ENCODE measurements around the gene RAPGEF4. TPM values are rescaled to one million over a fixed set of nuclear protein-coding genes. Genes with fewer than 3 reads are reported as not detected.

The RAPGEF4 gene
- total and polyA plus RNA-seq, 2 donors (not counting 1 experiment from before 2014, with no cell fraction given) = 0.22 to 0.30 TPM

GRCh38 chr2:172967036-172967982 lies 231.7 kb downstream of the RAPGEF4 start:
- H4K20me1 ChIP-seq (ENCODE audit: control insufficient read depth, insufficient read depth, low read length, poor library complexity, severe bottlenecking) = no peaks in the 10 kb centered on the region
- H3K4me2 ChIP-seq (replicated peaks; ENCODE audit: low read depth, low read length, poor library complexity, severe bottlenecking) = no peak overlapping the region
- no peak overlapping the region for H3K27ac ChIP-seq (ENCODE audit: low read length in 2 of 2)
- no peaks in the 10 kb centered on the region for H3K79me2 ChIP-seq (ENCODE audit: control insufficient read depth, insufficient read depth, low read length)
- no peaks in the 10 kb centered on the region for H3K4me1 ChIP-seq (ENCODE audit: control insufficient read depth in 2 of 2, insufficient read depth in 2 of 2, low read length in 2 of 2)
- H2AFZ ChIP-seq (ENCODE audit: insufficient read depth, low read depth, low read length, poor library complexity, severe bottlenecking) = no peak overlapping the region
- no peaks in the 10 kb centered on the region for H3K27me3 ChIP-seq (replicated peaks in 1 of 4; ENCODE audit: control extremely low read depth in 1 of 4, control insufficient read depth in 3 of 4, insufficient read depth in 4 of 4, low read length in 3 of 4)
- H3K9me3 ChIP-seq (ENCODE audit: control extremely low read depth in 1 of 3, control insufficient read depth in 2 of 3, insufficient read depth in 1 of 3, low read length in 2 of 3) = no peaks in the 10 kb centered on the region
- no peak for DNase-seq
- TF ChIP-seq EZH2 (IDR thresholded peaks at IDR 0.05; ENCODE audit: borderline replicate concordance, insufficient read depth, low read depth, low read length, poor library complexity, severe bottlenecking) (no peak), CTCF (IDR thresholded peaks at IDR 0.05) (no peak)
- H3K36me3 ChIP-seq (replicated peaks in 1 of 2; ENCODE audit: control extremely low read depth in 1 of 2, control insufficient read depth in 1 of 2, extremely low read depth in 1 of 2, insufficient read depth in 2 of 2, low read length in 1 of 2) = no peaks in the 10 kb centered on the region
- Mint-ChIP-seq H3K4me3 (no peak overlapping the region), H3K27me3 (peaks cover 21% of the 10 kb centered on the region), H3K4me1 (no peaks in the 10 kb centered on the region), H3K27ac (no peak overlapping the region), H3K9me3 (ENCODE audit: insufficient read depth) (no peaks in the 10 kb centered on the region)
- no peak for ATAC-seq (ENCODE audit: low read depth)
- ChIA-PET CTCF (no interaction called here), POLR2A (no interaction called here)
- WGBS (ENCODE audit: insufficient coverage) = 85% methylated on average over 14 of the region's 16 CpGs
- H3K4me3 ChIP-seq (ENCODE audit: control extremely low read depth in 1 of 5, extremely low read depth in 1 of 5, insufficient read depth in 1 of 5, low read depth in 2 of 5, low read length in 4 of 5) = no peak overlapping the region
- H3K9ac ChIP-seq (ENCODE audit: low read length) = no peak overlapping the region
- intact Hi-C loops (cut with micrococcal nuclease) = no loop called here

GRCh38 chr2:172968061-172968469 lies 232.4 kb downstream of the RAPGEF4 start:
- H3K9me3 ChIP-seq (ENCODE audit: control extremely low read depth in 1 of 3, control insufficient read depth in 2 of 3, insufficient read depth in 1 of 3, low read length in 2 of 3) = no peaks in the 10 kb centered on the region
- ATAC-seq (ENCODE audit: low read depth) = no peak
- no peaks in the 10 kb centered on the region for H3K9me3 Mint-ChIP-seq (ENCODE audit: insufficient read depth)
- POLR2A ChIA-PET = no interaction called here
- DNase-seq = no peak
- H3K27me3 Mint-ChIP-seq = peaks cover 17% of the 10 kb centered on the region
- H3K36me3 ChIP-seq (replicated peaks in 1 of 2; ENCODE audit: control extremely low read depth in 1 of 2, control insufficient read depth in 1 of 2, extremely low read depth in 1 of 2, insufficient read depth in 2 of 2, low read length in 1 of 2) = no peaks in the 10 kb centered on the region
- no peak overlapping the region for H3K9ac ChIP-seq (ENCODE audit: low read length)
- no peaks in the 10 kb centered on the region for H3K27me3 ChIP-seq (replicated peaks in 1 of 4; ENCODE audit: control extremely low read depth in 1 of 4, control insufficient read depth in 3 of 4, insufficient read depth in 4 of 4, low read length in 3 of 4)
- H3K4me3 Mint-ChIP-seq = no peak overlapping the region
- no peaks in the 10 kb centered on the region for H3K4me1 ChIP-seq (ENCODE audit: control insufficient read depth in 2 of 2, insufficient read depth in 2 of 2, low read length in 2 of 2)
- H3K4me1 Mint-ChIP-seq = no peaks in the 10 kb centered on the region
- intact Hi-C loops (cut with micrococcal nuclease) = no loop called here
- 98% methylated on average over 6 of the region's 7 CpGs for WGBS (ENCODE audit: insufficient coverage)
- no peak overlapping the region for H3K4me2 ChIP-seq (replicated peaks; ENCODE audit: low read depth, low read length, poor library complexity, severe bottlenecking)
- TF ChIP-seq CTCF (IDR thresholded peaks at IDR 0.05) (no peak), EZH2 (IDR thresholded peaks at IDR 0.05; ENCODE audit: borderline replicate concordance, insufficient read depth, low read depth, low read length, poor library complexity, severe bottlenecking) (no peak)
- H3K79me2 ChIP-seq (ENCODE audit: control insufficient read depth, insufficient read depth, low read length) = no peaks in the 10 kb centered on the region
- no peak overlapping the region for H2AFZ ChIP-seq (ENCODE audit: insufficient read depth, low read depth, low read length, poor library complexity, severe bottlenecking)
- no peak overlapping the region for H3K27ac ChIP-seq (ENCODE audit: low read length in 2 of 2)
- H3K27ac Mint-ChIP-seq = no peak overlapping the region
- CTCF ChIA-PET = no interaction called here
- no peak overlapping the region for H3K4me3 ChIP-seq (ENCODE audit: control extremely low read depth in 1 of 5, extremely low read depth in 1 of 5, insufficient read depth in 1 of 5, low read depth in 2 of 5, low read length in 4 of 5)
- H4K20me1 ChIP-seq (ENCODE audit: control insufficient read depth, insufficient read depth, low read length, poor library complexity, severe bottlenecking) = no peaks in the 10 kb centered on the region

Measured in B cell (primary cell).